ENCODE data around the gene DENND6B. TPM values are rescaled to one million over a fixed set of nuclear protein-coding genes. Genes with fewer than 3 reads are reported as not detected.

DENND6B gene
- total and polyA plus RNA-seq, 2 of the 13 experiments (the other 11 are each of a cell fraction or from before 2014, with no cell fraction given) = 0.95 to 3.8 TPM

DNA sequence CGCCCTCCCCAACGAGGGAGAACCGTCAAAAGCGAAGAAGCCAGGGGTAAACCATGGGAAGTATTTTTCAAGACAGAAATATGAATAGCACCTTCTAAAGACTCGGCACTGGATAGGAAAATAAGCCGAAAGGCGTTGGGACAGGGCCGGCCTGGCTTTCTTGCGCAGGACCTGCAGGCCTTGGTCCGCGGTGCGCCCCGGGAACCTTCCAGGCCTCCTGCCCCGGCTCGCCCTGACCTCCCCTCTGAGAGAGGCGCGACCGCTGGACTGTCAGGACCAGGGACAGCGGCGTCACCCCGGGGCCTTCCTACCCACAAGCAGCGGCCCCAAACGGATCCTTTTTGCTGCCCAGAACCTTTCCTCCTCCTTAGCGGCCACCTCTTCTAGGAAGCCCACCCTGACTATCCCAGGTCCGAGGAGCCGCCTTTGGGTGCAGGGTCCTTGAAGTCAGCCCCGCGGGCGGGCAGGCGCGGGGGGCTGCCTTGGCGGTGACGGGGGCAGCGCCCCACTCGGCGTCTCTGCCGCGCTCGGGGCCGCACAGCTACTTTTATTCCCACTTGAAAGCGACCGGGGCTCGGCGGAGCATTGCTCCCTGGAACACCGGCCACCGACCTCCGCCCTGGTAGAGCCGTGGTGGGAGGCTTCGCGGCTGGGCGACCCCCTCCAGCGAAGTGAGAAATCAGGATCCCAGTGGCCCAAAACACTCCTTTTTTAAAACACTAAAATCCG lies 56.0 kb downstream of the DENND6B start (continued):
- TF ChIP-seq GATAD1 (CRISPR knock-in tag; IDR thresholded peaks at IDR 0.05) = peak; percentile 76
- no peak for TF ChIP-seq ZNF260 (CRISPR knock-in tag; IDR thresholded peaks at IDR 0.05; ENCODE audit: borderline replicate concordance, low read depth)
- TF ChIP-seq, protein P1, sequence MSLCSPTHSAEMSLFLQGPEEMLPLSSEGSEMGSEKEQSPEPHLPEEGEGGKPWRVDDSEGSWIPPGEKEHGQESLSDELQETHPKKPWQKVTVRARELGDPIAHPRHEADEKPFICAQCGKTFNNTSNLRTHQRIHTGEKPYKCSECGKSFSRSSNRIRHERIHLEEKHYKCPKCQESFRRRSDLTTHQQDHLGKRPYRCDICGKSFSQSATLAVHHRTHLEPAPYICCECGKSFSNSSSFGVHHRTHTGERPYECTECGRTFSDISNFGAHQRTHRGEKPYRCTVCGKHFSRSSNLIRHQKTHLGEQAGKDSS (CRISPR knock-in tag; IDR thresholded peaks at IDR 0.05; ENCODE audit: borderline replicate concordance, low read depth) = peak; percentile 56; the same call in 1 of the 2 replicates
- peak; percentile 56; the same call in 1 of the 2 replicates for TF ChIP-seq ZNF367 (CRISPR knock-in tag; IDR thresholded peaks at IDR 0.05; ENCODE audit: borderline replicate concordance)
- TF ChIP-seq ZNF251 (CRISPR knock-in tag; IDR thresholded peaks at IDR 0.05) = no peak
- no peak for TF ChIP-seq MBNL3 (CRISPR knock-in tag; conservative IDR thresholded peaks at IDR 0.05)
- peak; percentile 89; the same call in 1 of the 2 replicates for TF ChIP-seq SIN3A (IDR thresholded peaks at IDR 0.05; ENCODE audit: borderline replicate concordance, low read depth, low read length)
- peak; percentile 45; the same call in 1 of the 2 replicates for TF ChIP-seq ZNF124 (CRISPR knock-in tag; IDR thresholded peaks at IDR 0.05)
- TF ChIP-seq ATM (IDR thresholded peaks at IDR 0.05; ENCODE audit: borderline replicate concordance) = no peak
- TF ChIP-seq SSRP1 (CRISPR knock-in tag; IDR thresholded peaks at IDR 0.05) = no peak
- 0 out of 2 replicates have a peak, but pooled peaks have one; percentile 62 for TF ChIP-seq RXRA (CRISPR knock-in tag; IDR thresholded peaks at IDR 0.05)
- TF ChIP-seq ZSCAN22 (CRISPR knock-in tag; IDR thresholded peaks at IDR 0.05) = 0 out of 2 replicates have a peak, but pooled peaks have one; percentile 26
- TF ChIP-seq, protein P2, sequence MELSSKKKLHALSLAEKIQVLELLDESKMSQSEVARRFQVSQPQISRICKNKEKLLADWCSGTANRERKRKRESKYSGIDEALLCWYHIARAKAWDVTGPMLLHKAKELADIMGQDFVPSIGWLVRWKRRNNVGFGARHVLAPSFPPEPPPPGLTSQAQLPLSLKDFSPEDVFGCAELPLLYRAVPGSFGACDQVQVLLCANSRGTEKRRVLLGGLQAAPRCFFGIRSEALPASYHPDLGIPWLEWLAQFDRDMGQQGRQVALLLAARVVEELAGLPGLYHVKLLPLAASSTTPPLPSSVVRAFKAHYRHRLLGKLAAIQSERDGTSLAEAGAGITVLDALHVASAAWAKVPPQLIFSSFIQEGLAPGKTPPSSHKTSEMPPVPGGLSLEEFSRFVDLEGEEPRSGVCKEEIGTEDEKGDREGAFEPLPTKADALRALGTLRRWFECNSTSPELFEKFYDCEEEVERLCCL (CRISPR knock-in tag; IDR thresholded peaks at IDR 0.05; ENCODE audit: borderline replicate concordance) = no peak
- TF ChIP-seq, protein P3, sequence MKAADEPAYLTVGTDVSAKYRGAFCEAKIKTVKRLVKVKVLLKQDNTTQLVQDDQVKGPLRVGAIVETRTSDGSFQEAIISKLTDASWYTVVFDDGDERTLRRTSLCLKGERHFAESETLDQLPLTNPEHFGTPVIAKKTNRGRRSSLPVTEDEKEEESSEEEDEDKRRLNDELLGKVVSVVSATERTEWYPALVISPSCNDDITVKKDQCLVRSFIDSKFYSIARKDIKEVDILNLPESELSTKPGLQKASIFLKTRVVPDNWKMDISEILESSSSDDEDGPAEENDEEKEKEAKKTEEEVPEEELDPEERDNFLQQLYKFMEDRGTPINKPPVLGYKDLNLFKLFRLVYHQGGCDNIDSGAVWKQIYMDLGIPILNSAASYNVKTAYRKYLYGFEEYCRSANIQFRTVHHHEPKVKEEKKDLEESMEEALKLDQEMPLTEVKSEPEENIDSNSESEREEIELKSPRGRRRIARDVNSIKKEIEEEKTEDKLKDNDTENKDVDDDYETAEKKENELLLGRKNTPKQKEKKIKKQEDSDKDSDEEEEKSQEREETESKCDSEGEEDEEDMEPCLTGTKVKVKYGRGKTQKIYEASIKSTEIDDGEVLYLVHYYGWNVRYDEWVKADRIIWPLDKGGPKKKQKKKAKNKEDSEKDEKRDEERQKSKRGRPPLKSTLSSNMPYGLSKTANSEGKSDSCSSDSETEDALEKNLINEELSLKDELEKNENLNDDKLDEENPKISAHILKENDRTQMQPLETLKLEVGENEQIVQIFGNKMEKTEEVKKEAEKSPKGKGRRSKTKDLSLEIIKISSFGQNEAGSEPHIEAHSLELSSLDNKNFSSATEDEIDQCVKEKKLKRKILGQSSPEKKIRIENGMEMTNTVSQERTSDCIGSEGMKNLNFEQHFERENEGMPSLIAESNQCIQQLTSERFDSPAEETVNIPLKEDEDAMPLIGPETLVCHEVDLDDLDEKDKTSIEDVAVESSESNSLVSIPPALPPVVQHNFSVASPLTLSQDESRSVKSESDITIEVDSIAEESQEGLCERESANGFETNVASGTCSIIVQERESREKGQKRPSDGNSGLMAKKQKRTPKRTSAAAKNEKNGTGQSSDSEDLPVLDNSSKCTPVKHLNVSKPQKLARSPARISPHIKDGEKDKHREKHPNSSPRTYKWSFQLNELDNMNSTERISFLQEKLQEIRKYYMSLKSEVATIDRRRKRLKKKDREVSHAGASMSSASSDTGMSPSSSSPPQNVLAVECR (CRISPR knock-in tag; IDR thresholded peaks at IDR 0.05; ENCODE audit: borderline replicate concordance) = peak; percentile 84
- no peak for TF ChIP-seq ZNF841 (CRISPR knock-in tag; IDR thresholded peaks at IDR 0.05; ENCODE audit: borderline replicate concordance)
- no peak for TF ChIP-seq ARNT (IDR thresholded peaks at IDR 0.05)
- TF ChIP-seq PITX1 (CRISPR knock-in tag; IDR thresholded peaks at IDR 0.05) = 0 out of 2 replicates have a peak, but pooled peaks have one; percentile 46
- TF ChIP-seq THYN1 (CRISPR knock-in tag; IDR thresholded peaks at IDR 0.05; ENCODE audit: borderline replicate concordance, low read depth) = no peak
- peak; percentile 46; the same call in 1 of the 2 replicates for TF ChIP-seq SNAPC2 (CRISPR knock-in tag; IDR thresholded peaks at IDR 0.05)
- TF ChIP-seq ZSCAN25 (CRISPR knock-in tag; IDR thresholded peaks at IDR 0.05) = peak; percentile 66; the same call in 1 of the 2 replicates
- no peak for TF ChIP-seq SCMH1 (CRISPR knock-in tag; IDR thresholded peaks at IDR 0.05; ENCODE audit: borderline replicate concordance)

Measured in HepG2 (cell line).